ENCODE data around the gene NCF4. TPM values are rescaled to one million over a fixed set of nuclear protein-coding genes. Genes with fewer than 3 reads are reported as not detected.

NCF4 gene
- total RNA-seq, 1 donor from 2014 or later: 13.7 TPM

GRCh38 chr22:36823186-36823839 is 37.5 kb upstream of the NCF4 start:
- no peak for DNase-seq (ENCODE audit: low spot score in 2 of 2)
- peaks cover 3% of the 10 kb centered on the region for H3K27me3 ChIP-seq
- no peak overlapping the region for H3K27ac ChIP-seq
- no peak overlapping the region for H3K4me3 ChIP-seq
- intact Hi-C loops (cut with DNase I): no loop called here
- H3K36me3 ChIP-seq: no peaks in the 10 kb centered on the region
- no peaks in the 10 kb centered on the region for H3K9me3 ChIP-seq
- H3K4me1 ChIP-seq: no peaks in the 10 kb centered on the region
- TF ChIP-seq CTCF (IDR thresholded peaks at IDR 0.05): no peak

- H3K4me1 ChIP-seq: no peaks in the 10 kb centered on the region
- no peak overlapping the region for H3K27ac ChIP-seq
- no peaks in the 10 kb centered on the region for H3K36me3 ChIP-seq
- H3K9me3 ChIP-seq: no peaks in the 10 kb centered on the region
- TF ChIP-seq CTCF (IDR thresholded peaks at IDR 0.05): no peak
- no peaks in the 10 kb centered on the region for H3K27me3 ChIP-seq
- intact Hi-C loops (cut with DNase I): no loop called here
- no peak for DNase-seq (ENCODE audit: low spot score in 2 of 2)
- no peak overlapping the region for H3K4me3 ChIP-seq
Measured at GRCh38 chr22:36824655-36825054, 36.2 kb upstream of the NCF4 start.

- no peaks in the 10 kb centered on the region for H3K9me3 ChIP-seq
- H3K36me3 ChIP-seq: no peaks in the 10 kb centered on the region
- no peak overlapping the region for H3K4me3 ChIP-seq
- no peaks in the 10 kb centered on the region for H3K27me3 ChIP-seq
- DNase-seq (ENCODE audit: low spot score in 2 of 2): no peak
- no peaks in the 10 kb centered on the region for H3K4me1 ChIP-seq
- no peak for TF ChIP-seq CTCF (IDR thresholded peaks at IDR 0.05)
- H3K27ac ChIP-seq: no peak overlapping the region
- intact Hi-C loops (cut with DNase I): no loop called here
Measured at GRCh38 chr22:36826262-36826661, 34.5 kb upstream of the NCF4 start.

GRCh38 chr22:36828815-36829214 is 32.0 kb upstream of the NCF4 start:
- H3K4me3 ChIP-seq: no peak overlapping the region
- no peak for TF ChIP-seq CTCF (IDR thresholded peaks at IDR 0.05)
- no peaks in the 10 kb centered on the region for H3K36me3 ChIP-seq
- no peak for DNase-seq (ENCODE audit: low spot score in 2 of 2)
- no peaks in the 10 kb centered on the region for H3K27me3 ChIP-seq
- H3K9me3 ChIP-seq: no peaks in the 10 kb centered on the region
- no peaks in the 10 kb centered on the region for H3K4me1 ChIP-seq
- H3K27ac ChIP-seq: no peak overlapping the region
- intact Hi-C loops (cut with DNase I): no loop called here

GRCh38 chr22:36829370-36830002 is 31.3 kb upstream of the NCF4 start:
- Histone ChIP-seq H3K4me1 (no peaks in the 10 kb centered on the region), H3K9me3 (no peaks in the 10 kb centered on the region), H3K27me3 (no peaks in the 10 kb centered on the region), H3K4me3 (no peak overlapping the region), H3K27ac (no peak overlapping the region), H3K36me3 (no peaks in the 10 kb centered on the region)
- no peak for TF ChIP-seq CTCF (IDR thresholded peaks at IDR 0.05)
- intact Hi-C loops (cut with DNase I): no loop called here
- DNase-seq (ENCODE audit: low spot score in 2 of 2): no peak

All from ascending aorta (tissue), 2 donors.